ENCODE measurements around the gene CRACR2A.

CRACR2A gene

GRCh38 chr12:3684449-3685051 lies 68.4 kb downstream of the CRACR2A start:
- DNase-seq (ENCODE audit: low read depth in 2 of 2, low spot score in 1 of 2): no peak

- DNase-seq (ENCODE audit: low read depth in 2 of 2, low spot score in 1 of 2): no peak
Observed at GRCh38 chr12:3683670-3684069, 69.2 kb downstream of the CRACR2A start.

- DNase-seq (ENCODE audit: low read depth in 2 of 2, low spot score in 1 of 2): no peak
Observed at GRCh38 chr12:3681595-3682061, 71.3 kb downstream of the CRACR2A start.

GRCh38 chr12:3680919-3681594 lies 71.9 kb downstream of the CRACR2A start:
- no peak for DNase-seq (ENCODE audit: low read depth in 2 of 2, low spot score in 1 of 2)

- no peak for DNase-seq (ENCODE audit: low read depth in 2 of 2, low spot score in 1 of 2)
Observed at GRCh38 chr12:3679831-3680230, 73.1 kb downstream of the CRACR2A start.

GRCh38 chr12:3677609-3678008 lies 75.3 kb downstream of the CRACR2A start:
- DNase-seq (ENCODE audit: low read depth in 2 of 2, low spot score in 1 of 2): no peak

- no peak for DNase-seq (ENCODE audit: low read depth in 2 of 2, low spot score in 1 of 2)
Observed at GRCh38 chr12:3673981-3674708, 78.8 kb downstream of the CRACR2A start.

GRCh38 chr12:3672113-3672509 lies 80.8 kb downstream of the CRACR2A start:
- DNase-seq (ENCODE audit: low read depth in 2 of 2, low spot score in 1 of 2): no peak

- no peak for DNase-seq (ENCODE audit: low read depth in 2 of 2, low spot score in 1 of 2)
Observed at GRCh38 chr12:3671330-3672112, 81.4 kb downstream of the CRACR2A start.

- DNase-seq (ENCODE audit: low read depth in 2 of 2, low spot score in 1 of 2): no peak
Observed at GRCh38 chr12:3670083-3670620, 82.8 kb downstream of the CRACR2A start.

GRCh38 chr12:3669594-3669993 lies 83.3 kb downstream of the CRACR2A start:
- no peak for DNase-seq (ENCODE audit: low read depth in 2 of 2, low spot score in 1 of 2)

- no peak for DNase-seq (ENCODE audit: low read depth in 2 of 2, low spot score in 1 of 2)
Observed at GRCh38 chr12:3668479-3669165, 84.3 kb downstream of the CRACR2A start.

GRCh38 chr12:3667485-3667884 lies 85.4 kb downstream of the CRACR2A start:
- DNase-seq (ENCODE audit: low read depth in 2 of 2, low spot score in 1 of 2): no peak

GRCh38 chr12:3666441-3666840 lies 86.5 kb downstream of the CRACR2A start:
- DNase-seq (ENCODE audit: low read depth in 2 of 2, low spot score in 1 of 2): no peak

- DNase-seq (ENCODE audit: low read depth in 2 of 2, low spot score in 1 of 2): no peak
Observed at GRCh38 chr12:3662521-3662921, 90.4 kb downstream of the CRACR2A start.

GRCh38 chr12:3661028-3661427 lies 91.9 kb downstream of the CRACR2A start:
- no peak for DNase-seq (ENCODE audit: low read depth in 2 of 2, low spot score in 1 of 2)

GRCh38 chr12:3658327-3659163 lies 94.4 kb downstream of the CRACR2A start:
- DNase-seq (ENCODE audit: low read depth in 2 of 2, low spot score in 1 of 2): peak; percentile 3 to 5

- DNase-seq (ENCODE audit: low read depth in 2 of 2, low spot score in 1 of 2): no peak
Observed at GRCh38 chr12:3656946-3657622, 95.8 kb downstream of the CRACR2A start.

- no peak for DNase-seq (ENCODE audit: low read depth in 2 of 2, low spot score in 1 of 2)
Observed at GRCh38 chr12:3655328-3655900, 97.5 kb downstream of the CRACR2A start.

All from stimulated activated CD8-positive, alpha-beta memory T cell treated with anti-CD3 and anti-CD28 coated beads, Interleukin-4, amount 100 ng/mL, for 1 hour (primary cell).